Peyer's patch (tissue), 4 donors: Measurements from ENCODE around the gene SNX24.

ENCODE experiments used
- CTCF ChIP-seq, 6 experiments: fragments of 450-650 bp in 4 of 6; fragments of 200-600 bp in 2 of 6; sonication (generic) in 1 of 6; IDR thresholded peaks; one replicate each; pipeline ENCODE4 v1.5.1; 2017 to 2019; ENCODE audit warnings: antibody characterized with exemption in 6 of 6, mild to moderate bottlenecking in 3 of 6, moderate library complexity in 1 of 6
- POLR2A ChIP-seq, 2 donors: fragments of 450-650 bp; IDR thresholded peaks; one replicate each; pipeline ENCODE4 v1.5.1; 2017; ENCODE audit warnings: antibody characterized with exemption in 2 of 2, mild to moderate bottlenecking in 2 of 2, moderate library complexity in 2 of 2

GRCh38 chr5:122954719-122955118 is 109.3 kb downstream of the SNX24 start:
- TF ChIP-seq CTCF (IDR thresholded peaks at IDR 0.05) (no peak), POLR2A (IDR thresholded peaks at IDR 0.05) (no peak)
